Right lobe of liver (tissue), 6 donors: ENCODE measurements around the gene IRF2BP1. TPM values are rescaled to one million over a fixed set of nuclear protein-coding genes. Genes with fewer than 3 reads are reported as not detected.

Experiments used
- ATAC-seq, 4 donors: fragments of 200-7000 bp; cut with Tn5 transposase; one replicate each; pipeline ENCODE4 v1.9.1; 2020; ENCODE audit warnings: mild to moderate bottlenecking in 4 of 4, moderate library complexity in 4 of 4
- DNase-seq, 3 donors: peaks; one replicate each; pipeline ENCODE4 v3.0.0-alpha.2; 2020
- H3K27ac ChIP-seq, 3 donors: fragments of 200-600 bp; one replicate each; pipeline ENCODE4 v1.8.0; 2022
- H3K27me3 ChIP-seq, 2 donors: fragments of 200-600 bp; one replicate each; pipeline ENCODE4 v1.8.0; 2022
- H3K36me3 ChIP-seq, 4 donors: fragments of 200-600 bp; sonication (generic) in 1 of 4; one replicate each; pipeline versions ENCODE4 v1.5.1 to v1.8.0; 2017 to 2022; ENCODE audit warnings: control low read depth in 1 of 4
- H3K4me1 ChIP-seq, 4 donors: fragments of 200-600 bp; sonication (generic) in 1 of 4; one replicate each; pipeline versions ENCODE4 v1.5.1 to v1.8.0; 2017 to 2022; ENCODE audit warnings: control low read depth in 1 of 4
- H3K4me3 ChIP-seq, 3 donors: fragments of 200-600 bp; one replicate each; pipeline ENCODE4 v1.8.0; 2022
- H3K9me3 ChIP-seq, 4 donors: fragments of 200-600 bp; sonication (generic) in 1 of 4; one replicate each; pipeline versions ENCODE4 v1.5.1 to v1.8.0; 2017 to 2022; ENCODE audit warnings: control low read depth in 1 of 4
- CTCF ChIP-seq, 4 donors: fragments of 200-600 bp in 3 of 4; fragments of 450-650 bp in 1 of 4; IDR thresholded peaks; one replicate each; pipeline versions ENCODE4 v1.5.1 to v1.8.0; 2016 to 2022; ENCODE audit warnings: antibody characterized with exemption in 4 of 4, mild to moderate bottlenecking in 2 of 4
- POLR2A ChIP-seq: fragments of 450-650 bp; IDR thresholded peaks from one replicate; pipeline ENCODE4 v1.6.1; 2017; ENCODE audit warnings: antibody characterized with exemption, mild to moderate bottlenecking
- WGBS: methylation state at CpG from one replicate; pipeline ENCODE4 v1.1.6; 2018; ENCODE audit warnings: low coverage, low lambda C conversion rate; ENCODE audit not compliant: insufficient coverage; ENCODE audit errors: missing lambda C conversion rate; 5-methylcytosine and 5-hydroxymethylcytosine counted together
- intact Hi-C, 2 donors: fragments of 100-400 bp; cut with DNase I; formaldehyde crosslinking; loops; one replicate each; pipeline versions ENCODE4 v1.11.2 to v1.14.1; 2022
- total RNA-seq, 6 experiments: library from RNA; depleted of rRNA in 2 of 6; stranded (reverse); fragments of >200 nt in 2 of 6; fragmentation: NEBNext Ultra II Directional in 3 of 6; extraction: Animal tissue kit (Norgen Biotek cat#: 25700) in 3 of 6; gene quantifications; one replicate each; pipeline versions ENCODE4 v1.1.0 to v1.2.4, GENCODE V29; 2016 to 2023
- donor health status: DM: no; HTN: yes; CAD: no.
- donor health status: DM: no; HTN: no; CAD: no.
- donor health status: DM: no; HTN: no; CAD: no.
- donor health status: DM: no; HTN: yes; CAD: no.
- donor health status: DM: no; HTN: yes; CAD: no.

Gene IRF2BP1
- total RNA-seq, 6 experiments from 2014 or later = 12.8 to 21.5 (median 15.5) TPM

GRCh38 chr19:45931055-45931454 lies 45.1 kb upstream of the IRF2BP1 start:
- intact Hi-C loops = no loop called here
- 33% methylated on average over 3 of the region's 3 CpGs for WGBS
- DNase-seq (no peak), ATAC-seq (no peak)
- Histone ChIP-seq H3K36me3 (no peaks in the 10 kb centered on the region), H3K27ac (no peak overlapping the region), H3K9me3 (no peaks in the 10 kb centered on the region), H3K4me1 (no peaks in the 10 kb centered on the region), H3K27me3 (no peaks in the 10 kb centered on the region), H3K4me3 (no peak overlapping the region)
- TF ChIP-seq POLR2A (no peak), CTCF (IDR thresholded peaks at IDR 0.05) (no peak)

GRCh38 chr19:45929247-45929646 lies 43.3 kb upstream of the IRF2BP1 start:
- no peak for TF ChIP-seq POLR2A
- no peak for TF ChIP-seq CTCF (IDR thresholded peaks at IDR 0.05)
- no peak overlapping the region for H3K4me3 ChIP-seq
- no peak overlapping the region for H3K27ac ChIP-seq
- DNase-seq = no peak
- no peaks in the 10 kb centered on the region for H3K9me3 ChIP-seq
- H3K36me3 ChIP-seq = no peaks in the 10 kb centered on the region
- H3K4me1 ChIP-seq = no peaks in the 10 kb centered on the region
- ATAC-seq = no peak
- intact Hi-C loops = no loop called here
- no peaks in the 10 kb centered on the region for H3K27me3 ChIP-seq
- 39% methylated on average over 2 of the region's 2 CpGs for WGBS

- Histone ChIP-seq H3K9me3 (no peaks in the 10 kb centered on the region), H3K4me3 (no peak overlapping the region), H3K27ac (no peak overlapping the region), H3K36me3 (no peaks in the 10 kb centered on the region), H3K27me3 (no peaks in the 10 kb centered on the region), H3K4me1 (no peaks in the 10 kb centered on the region)
- ATAC-seq = peak; percentile 93 to 98 (median 98)
- peak; percentile 90 to 94 (median 91) for DNase-seq
- WGBS = 17% methylated on average over 17 of the region's 33 CpGs
- TF ChIP-seq POLR2A = no peak
- no peak for TF ChIP-seq CTCF (IDR thresholded peaks at IDR 0.05)
- intact Hi-C loops = no loop called here
Measured at GRCh38 chr19:45927565-45928261, 41.8 kb upstream of the IRF2BP1 start.

- TF ChIP-seq CTCF (IDR thresholded peaks at IDR 0.05) = no peak
- TF ChIP-seq POLR2A = no peak
Measured at GRCh38 chr19:45924891-45925447, 39.0 kb upstream of the IRF2BP1 start.

More at GRCh38 chr19:45924891-45925447, 39.0 kb upstream of the IRF2BP1 start:
- DNase-seq = no peak
- Histone ChIP-seq H3K9me3 (no peaks in the 10 kb centered on the region), H3K4me1 (no peaks in the 10 kb centered on the region), H3K27ac (no peak overlapping the region), H3K4me3 (no peak overlapping the region), H3K36me3 (no peaks in the 10 kb centered on the region), H3K27me3 (no peaks in the 10 kb centered on the region)
- WGBS = 54% methylated on average over 5 of the region's 6 CpGs
- intact Hi-C loops = no loop called here
- ATAC-seq = no peak
